Neuronal stem cell (in vitro differentiated cells): ENCODE measurements around the gene JPH2. TPM values are rescaled to one million over a fixed set of nuclear protein-coding genes. Genes with fewer than 3 reads are reported as not detected.
A peak's percentile ranks its signal among the peaks of the same experiment; 100 is the strongest.

ENCODE experiments used
- DNase-seq: peaks from one replicate; pipeline ENCODE4 v3.0.0-alpha.2; 2013; ENCODE audit warnings: low spot score
- H2AFZ ChIP-seq: one replicate; pipeline ENCODE4 v1.6.1; 2013; ENCODE audit warnings: mild to moderate bottlenecking, low read length, inconsistent platforms
- H2AK5ac ChIP-seq: 2 replicates; pipeline ENCODE4 v1.6.1; 2013; ENCODE audit warnings: low read depth, mild to moderate bottlenecking, inconsistent platforms, low read length, moderate library complexity, mixed read lengths
- H2BK120ac ChIP-seq: 2 replicates; pipeline ENCODE4 v1.6.1; 2013; ENCODE audit warnings: low read depth, mild to moderate bottlenecking, inconsistent platforms, low read length, moderate library complexity, mixed read lengths
- H2BK12ac ChIP-seq: one replicate; pipeline ENCODE4 v1.6.1; 2013; ENCODE audit warnings: low read length, inconsistent platforms
- H2BK15ac ChIP-seq: 2 replicates; pipeline ENCODE4 v1.6.1; 2013; ENCODE audit warnings: mild to moderate bottlenecking, low read length, inconsistent platforms, mixed read lengths
- H2BK5ac ChIP-seq: one replicate; pipeline ENCODE4 v1.6.1; 2013; ENCODE audit warnings: inconsistent platforms, mild to moderate bottlenecking, low read length, moderate library complexity
- H3K14ac ChIP-seq: one replicate; pipeline ENCODE4 v1.6.1; 2013; ENCODE audit warnings: low read length, inconsistent platforms
- H3K18ac ChIP-seq: 2 replicates; pipeline ENCODE4 v1.6.1; 2013; ENCODE audit warnings: low read length, inconsistent platforms
- H3K23ac ChIP-seq: 2 replicates; pipeline ENCODE4 v1.6.1; 2013; ENCODE audit warnings: low read depth, mild to moderate bottlenecking, mixed read lengths, low read length, inconsistent platforms; ENCODE audit not compliant: poor library complexity
- H3K27ac ChIP-seq: replicated peaks from 3 replicates; pipeline ENCODE4 v1.5.1; 2013; ENCODE audit warnings: low read length, inconsistent platforms
- H3K27me3 ChIP-seq, 3 experiments: 2 replicates each; pipeline ENCODE4 v1.6.1; 2013; ENCODE audit warnings: low read length in 3 of 3, mild to moderate bottlenecking in 2 of 3, inconsistent platforms in 1 of 3, low read depth in 1 of 3, mixed read lengths in 1 of 3, moderate library complexity in 1 of 3; ENCODE audit not compliant: control insufficient read depth in 3 of 3, insufficient read depth in 3 of 3
- H3K36me3 ChIP-seq, 2 donors: replicated peaks in 1 of 2; 2 replicates each; pipeline ENCODE4 v1.6.1; 2013; ENCODE audit warnings: low read length in 2 of 2; ENCODE audit not compliant: control insufficient read depth in 2 of 2, insufficient read depth in 2 of 2
- H3K4ac ChIP-seq: 2 replicates; pipeline ENCODE4 v1.6.1; 2013; ENCODE audit warnings: inconsistent platforms, mild to moderate bottlenecking, low read length, moderate library complexity
- H3K4me1 ChIP-seq, 2 donors: 1 replicate in 1 of 2; 2 replicates in 1 of 2; pipeline ENCODE4 v1.6.1; 2013; ENCODE audit warnings: low read length in 2 of 2, low read depth in 1 of 2; ENCODE audit not compliant: control insufficient read depth in 2 of 2, insufficient read depth in 1 of 2
- H3K4me2 ChIP-seq: one replicate; pipeline ENCODE4 v1.6.1; 2013; ENCODE audit warnings: mild to moderate bottlenecking, low read length, inconsistent platforms; ENCODE audit not compliant: insufficient read depth, poor library complexity, severe bottlenecking
- H3K4me3 ChIP-seq, 2 donors: 2 replicates each; pipeline ENCODE4 v1.5.1; 2013; ENCODE audit warnings: low read length in 2 of 2, mild to moderate bottlenecking in 2 of 2, inconsistent platforms in 1 of 2, moderate library complexity in 1 of 2
- H3K79me1 ChIP-seq: one replicate; pipeline ENCODE4 v1.6.1; 2013; ENCODE audit warnings: low read depth, mild to moderate bottlenecking, inconsistent platforms, low read length, moderate library complexity
- H3K9ac ChIP-seq: one replicate; pipeline ENCODE4 v1.6.1; 2013; ENCODE audit warnings: mild to moderate bottlenecking, low read depth, low read length, inconsistent platforms; ENCODE audit not compliant: poor library complexity
- H3K9me3 ChIP-seq, 2 donors: replicated peaks in 1 of 2; 2 replicates each; pipeline versions ENCODE3 to v1.6.1; 2013; ENCODE audit warnings: low read length in 2 of 2, mild to moderate bottlenecking in 2 of 2, inconsistent platforms in 1 of 2, low read depth in 1 of 2, mixed read lengths in 1 of 2, moderate library complexity in 1 of 2; ENCODE audit not compliant: control insufficient read depth in 2 of 2, insufficient read depth in 1 of 2
- H4K8ac ChIP-seq: one replicate; pipeline ENCODE4 v1.6.1; 2013; ENCODE audit warnings: low read depth, mild to moderate bottlenecking, inconsistent platforms, low read length, moderate library complexity
- H4K91ac ChIP-seq: one replicate; pipeline ENCODE4 v1.6.1; 2013; ENCODE audit warnings: low read length, low read depth, mild to moderate bottlenecking, inconsistent platforms; ENCODE audit not compliant: poor library complexity
- WGBS, 2 donors: extraction: QIAGEN DNeasy Blood & Tissue Kit; methylation state at CpG; one replicate each; pipeline ENCODE4 v1.1.7; 2013; ENCODE audit warnings: missing lambda C conversion rate in 2 of 2, mixed read lengths in 1 of 2; ENCODE audit not compliant: insufficient read length in 2 of 2, insufficient replicate concordance in 1 of 2; ENCODE audit errors: extremely low coverage in 2 of 2; 5-methylcytosine and 5-hydroxymethylcytosine counted together
- polyA plus RNA-seq, 2 experiments: library from polyadenylated mRNA; stranded (reverse); fragments of 200-250 nt; gene quantifications; one replicate each; pipeline ENCODE4 v1.2.3, GENCODE V29; 2013

The JPH2 gene
- polyA plus RNA-seq (2013, experiment 1 of 2), result 0.28 TPM
- polyA plus RNA-seq (2013, experiment 2 of 2), result 0.21 TPM

GRCh38 chr20:44187054-44187771 is at the start of gene JPH2:
TSS of gene JPH2 (minus strand) at chr20:44187188. CDS start at chr20:44186705, 483 bp downstream.
- Histone ChIP-seq H2BK12ac (no peak within 1 kb of the TSS), H3K4me1 (peaks cover 8 to 10% of the 10 kb centered on the region in 2 donors), H3K18ac (peak within 1 kb of the TSS; percentile 58), H2BK15ac (no peak within 1 kb of the TSS), H4K8ac (no peak within 1 kb of the TSS), H3K4me2 (peak within 1 kb of the TSS; percentile 67), H3K4ac (no peak within 1 kb of the TSS), H2AK5ac (no peak within 1 kb of the TSS), H2BK120ac (no peak within 1 kb of the TSS), H3K27ac (no peak within 1 kb of the TSS), H3K23ac (no peak within 1 kb of the TSS), H2BK5ac (no peak within 1 kb of the TSS), H3K9ac (peak within 1 kb of the TSS; percentile 15), H3K27me3 (peaks cover 0 to 34% (median 0%) of the 10 kb centered on the region in 3 experiments), H3K36me3 (no peaks in the 10 kb centered on the region), H3K4me3 (peak within 1 kb of the TSS; percentile 16 to 42), H4K91ac (no peak within 1 kb of the TSS), H3K9me3 (no peaks in the 10 kb centered on the region), H3K79me1 (no peaks in the 10 kb centered on the region), H2AFZ (peak within 1 kb of the TSS; percentile 88), H3K14ac (no peak within 1 kb of the TSS)
- no CpG with 5 or more reads among the region's 24 CpGs for WGBS, 2 donors
- no peak for DNase-seq

- Histone ChIP-seq H2BK5ac (no peak overlapping the region), H3K27me3 (peaks cover 0 to 3% (median 0%) of the 10 kb centered on the region in 3 experiments), H2BK120ac (no peak overlapping the region), H3K18ac (no peak overlapping the region), H4K91ac (no peak overlapping the region), H4K8ac (no peak overlapping the region), H3K23ac (no peak overlapping the region), H3K4me3 (no peak overlapping the region), H3K27ac (no peak overlapping the region), H3K14ac (no peak overlapping the region), H3K4me1 (peaks cover 6 to 10% of the 10 kb centered on the region in 2 donors), H3K4me2 (no peak overlapping the region), H3K36me3 (no peaks in the 10 kb centered on the region), H2BK12ac (no peak overlapping the region), H3K4ac (no peak overlapping the region), H2AFZ (no peak overlapping the region), H2BK15ac (no peak overlapping the region), H2AK5ac (no peak overlapping the region), H3K9me3 (peaks cover 0 to 2% of the 10 kb centered on the region in 2 donors), H3K9ac (no peak overlapping the region), H3K79me1 (no peaks in the 10 kb centered on the region)
- no CpG with 5 or more reads among the region's 2 CpGs for WGBS, 2 donors
- no peak for DNase-seq
Observed at GRCh38 chr20:44235702-44236101, 48.7 kb upstream of the JPH2 start.

- no peak overlapping the region for H3K4ac ChIP-seq
- no peak overlapping the region for H3K4me2 ChIP-seq
- H3K79me1 ChIP-seq, result no peaks in the 10 kb centered on the region
- no peak overlapping the region for H2BK12ac ChIP-seq
- H2AFZ ChIP-seq, result no peak overlapping the region
- peak overlapping the region; percentile 70 for H3K9ac ChIP-seq
- no peak overlapping the region for H2BK5ac ChIP-seq
- peaks cover 6 to 10% of the 10 kb centered on the region in 2 donors for H3K4me1 ChIP-seq
- H3K27me3 ChIP-seq, result peaks cover 0 to 3% (median 0%) of the 10 kb centered on the region in 3 experiments
- no peak overlapping the region for H3K23ac ChIP-seq
- H3K27ac ChIP-seq, result no peak overlapping the region
- no peak overlapping the region for H4K91ac ChIP-seq
- no peaks in the 10 kb centered on the region for H3K36me3 ChIP-seq
- no peak overlapping the region for H4K8ac ChIP-seq
- H3K4me3 ChIP-seq, result no peak overlapping the region
- no peak for DNase-seq
- H3K18ac ChIP-seq, result no peak overlapping the region
- H3K14ac ChIP-seq, result no peak overlapping the region
- H2BK120ac ChIP-seq, result no peak overlapping the region
- peaks cover 0 to 2% of the 10 kb centered on the region in 2 donors for H3K9me3 ChIP-seq
- no CpG with 5 or more reads among the region's 14 CpGs for WGBS, 2 donors
- no peak overlapping the region for H2AK5ac ChIP-seq
- H2BK15ac ChIP-seq, result no peak overlapping the region
Observed at GRCh38 chr20:44234566-44235317, 47.8 kb upstream of the JPH2 start.

- H3K4me2 ChIP-seq, result no peak overlapping the region
- H3K9ac ChIP-seq, result no peak overlapping the region
- H3K79me1 ChIP-seq, result no peaks in the 10 kb centered on the region
- peaks cover 0 to under 1% of the 10 kb centered on the region in 2 donors for H3K9me3 ChIP-seq
- no peak overlapping the region for H2BK5ac ChIP-seq
- no peak overlapping the region for H3K4ac ChIP-seq
- no peak overlapping the region for H3K18ac ChIP-seq
- no peak overlapping the region for H4K8ac ChIP-seq
- DNase-seq, result no peak
- no peak overlapping the region for H2BK15ac ChIP-seq
- no peak overlapping the region for H2BK12ac ChIP-seq
- H3K27me3 ChIP-seq, result peaks cover 0 to 3% (median 0%) of the 10 kb centered on the region in 3 experiments
- no CpG with 5 or more reads among the region's 6 CpGs for WGBS, 2 donors
- no peak overlapping the region for H4K91ac ChIP-seq
- no peak overlapping the region for H2BK120ac ChIP-seq
- H3K36me3 ChIP-seq, result no peaks in the 10 kb centered on the region
- H3K4me1 ChIP-seq, result peaks cover 6 to 10% of the 10 kb centered on the region in 2 donors
- H2AFZ ChIP-seq, result no peak overlapping the region
- no peak overlapping the region for H3K4me3 ChIP-seq
- H2AK5ac ChIP-seq, result no peak overlapping the region
- H3K23ac ChIP-seq, result peak overlapping the region; percentile 67
- H3K14ac ChIP-seq, result no peak overlapping the region
- H3K27ac ChIP-seq, result no peak overlapping the region
Observed at GRCh38 chr20:44233436-44234016, 46.5 kb upstream of the JPH2 start.
